A549 (cell line): ENCODE data around the gene EHD3.

Experiments used
- CTCF ChIP-seq: fragments of >200 bp; sonication (Bioruptor Twin); formaldehyde crosslinking; IDR thresholded peaks from 3 replicates; pipeline ENCODE4 v1.5.1; 2016
- RAD21 ChIP-seq, 2 experiments: fragments of >200 bp in 1 of 2; sonication (Bioruptor Twin) in 1 of 2; formaldehyde crosslinking in 1 of 2; IDR thresholded peaks in 1 of 2; conservative IDR thresholded peaks in 1 of 2; 2 replicates in 1 of 2; 3 replicates in 1 of 2; pipeline ENCODE4 v1.6.1; 2012 to 2018; ENCODE audit warnings: inconsistent platforms in 1 of 2

DNA sequence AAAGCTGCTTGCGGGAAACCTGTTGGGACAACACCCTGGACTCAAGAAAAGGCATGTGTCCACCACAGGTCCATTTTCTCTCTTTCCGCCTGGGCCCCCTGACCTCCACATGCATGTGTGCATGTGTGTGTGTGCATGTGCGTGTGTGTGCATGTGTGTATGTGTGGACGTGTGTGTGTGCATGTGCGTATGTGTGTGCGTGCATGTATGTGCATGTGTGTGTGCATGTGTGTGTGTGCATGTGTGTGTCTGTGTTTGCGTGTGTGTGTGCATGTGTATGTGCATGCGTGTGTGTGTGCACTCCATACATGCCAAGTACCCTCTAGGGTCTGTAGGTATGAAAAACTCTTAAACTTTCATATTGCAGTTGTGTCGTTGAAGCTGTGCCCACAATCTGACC is 33.0 kb upstream of the EHD3 start:
- TF ChIP-seq CTCF, result no peak
- TF ChIP-seq RAD21 (conservative IDR thresholded peaks at IDR 0.05 in 1 of 2, IDR thresholded peaks at IDR 0.05 in 1 of 2), result no peak
